Left lobe of liver (tissue), 2 donors: ENCODE results near the gene GPATCH8. TPM values are rescaled to one million over a fixed set of nuclear protein-coding genes. Genes with fewer than 3 reads are reported as not detected.
A peak's percentile ranks its signal among the peaks of the same experiment; 100 is the strongest.
"Not testable (repeated sequence)": the region's sequence is repeated elsewhere in the genome, so short reads cannot be mapped to it uniquely, and the experiment has no call there.

Experiments used
- ATAC-seq: fragments of 200-7000 bp; cut with Tn5 transposase; one replicate; pipeline ENCODE4 v1.9.1; 2020; ENCODE audit warnings: mild to moderate bottlenecking, moderate library complexity
- DNase-seq: peaks from one replicate; pipeline ENCODE4 v3.0.0-alpha.2; 2020; ENCODE audit warnings: low spot score
- total RNA-seq: library from RNA; stranded (reverse); gene quantifications from one replicate; pipeline ENCODE4 v1.2.1, GENCODE V29; 2021
- donor health status: DM: no; HTN: no; CAD: no; lungs with moderate emphysema.
- donor health status: DM: no; HTN: yes; CAD: no.

GPATCH8 gene
- total RNA-seq, 1 donor from 2014 or later = 11.0 TPM

DNA sequence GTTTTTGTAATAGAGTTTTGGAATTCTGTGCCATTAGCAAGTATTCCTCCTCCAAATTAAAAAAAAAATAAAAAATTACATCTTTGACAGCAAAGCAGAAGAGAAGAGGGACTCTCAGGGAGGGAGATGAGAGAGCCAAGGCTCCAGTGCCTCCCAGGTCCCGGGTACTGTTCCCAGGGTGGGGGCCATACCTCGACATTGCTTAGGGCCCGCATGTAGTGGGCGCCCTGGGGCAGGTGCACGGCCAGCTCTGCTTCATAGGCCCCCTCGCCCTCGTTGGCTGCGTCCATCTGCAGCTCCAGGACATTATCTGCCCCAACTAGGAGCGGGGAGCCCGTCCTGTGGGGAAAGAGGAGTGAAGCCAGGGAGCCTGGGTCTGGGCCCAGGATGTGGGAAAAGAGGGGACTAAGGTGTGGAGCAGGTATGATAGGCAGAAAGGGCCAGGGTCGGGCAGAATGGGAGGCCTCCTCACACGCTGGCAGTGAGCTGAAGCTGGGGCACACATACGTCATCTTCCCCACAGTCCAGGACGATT, 125.0 kb downstream of the GPATCH8 start:
- DNase-seq (no peak), ATAC-seq (no peak)

DNA sequence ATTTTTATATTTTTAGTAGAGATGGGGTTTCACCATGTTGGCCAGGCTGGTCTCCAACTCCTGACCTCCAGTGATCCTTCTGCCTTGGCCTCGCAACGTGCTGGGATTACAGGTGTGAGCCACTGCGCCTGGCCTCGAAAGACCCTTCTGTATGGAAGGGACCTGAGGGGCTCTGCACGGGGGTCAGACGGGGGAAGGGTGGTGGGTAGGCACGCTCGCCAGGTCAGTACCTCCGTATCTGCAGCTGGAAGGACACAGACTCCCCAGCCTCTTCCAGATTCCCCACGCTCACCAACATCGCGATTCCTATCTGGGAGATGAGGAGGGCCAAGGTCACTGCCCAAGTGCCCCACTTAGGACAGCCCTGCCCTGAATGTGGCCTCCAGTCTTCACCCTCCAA, 126.4 kb downstream of the GPATCH8 start:
- ATAC-seq (no peak), DNase-seq (no peak)

DNA sequence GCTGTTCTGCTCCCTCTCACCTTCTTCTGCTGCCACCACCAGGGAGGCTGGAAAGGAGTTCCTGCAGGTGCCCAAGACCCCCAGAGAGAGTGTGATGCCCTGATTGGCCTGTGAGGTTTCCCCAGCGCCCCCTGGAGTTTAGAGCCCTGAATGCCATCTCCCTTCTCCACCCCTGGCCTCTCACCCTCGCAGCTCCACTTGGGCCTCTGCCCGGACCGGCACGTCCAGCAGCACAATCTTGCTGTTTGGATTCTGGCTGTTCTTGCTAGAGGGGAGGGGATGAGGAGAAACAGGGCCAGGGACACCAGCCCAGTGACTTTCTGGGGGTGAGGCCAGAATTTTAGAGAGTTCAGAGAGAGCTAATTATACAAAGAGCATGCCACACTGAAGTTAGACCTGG, 127.1 kb downstream of the GPATCH8 start:
- ATAC-seq = peak; percentile 60
- no peak for DNase-seq

- ATAC-seq = peak; percentile 15
- DNase-seq = no peak
Observed at GRCh38 chr17:44375196-44376017, 127.8 kb downstream of the GPATCH8 start.

- ATAC-seq (peak; percentile 21), DNase-seq (no peak)
Observed at GRCh38 chr17:44374306-44375195, 128.7 kb downstream of the GPATCH8 start.

- ATAC-seq (no peak), DNase-seq (no peak)
Observed at GRCh38 chr17:44372036-44372435, 131.2 kb downstream of the GPATCH8 start.

- DNase-seq = not testable (repeated sequence)
Observed at GRCh38 chr17:44369414-44370023, 133.7 kb downstream of the GPATCH8 start.

GRCh38 chr17:44368391-44369243, 134.6 kb downstream of the GPATCH8 start:
- not testable (repeated sequence) for ATAC-seq, DNase-seq

More at GRCh38 chr17:44369414-44370023, 133.7 kb downstream of the GPATCH8 start:
- ATAC-seq = not testable (repeated sequence)

DNA sequence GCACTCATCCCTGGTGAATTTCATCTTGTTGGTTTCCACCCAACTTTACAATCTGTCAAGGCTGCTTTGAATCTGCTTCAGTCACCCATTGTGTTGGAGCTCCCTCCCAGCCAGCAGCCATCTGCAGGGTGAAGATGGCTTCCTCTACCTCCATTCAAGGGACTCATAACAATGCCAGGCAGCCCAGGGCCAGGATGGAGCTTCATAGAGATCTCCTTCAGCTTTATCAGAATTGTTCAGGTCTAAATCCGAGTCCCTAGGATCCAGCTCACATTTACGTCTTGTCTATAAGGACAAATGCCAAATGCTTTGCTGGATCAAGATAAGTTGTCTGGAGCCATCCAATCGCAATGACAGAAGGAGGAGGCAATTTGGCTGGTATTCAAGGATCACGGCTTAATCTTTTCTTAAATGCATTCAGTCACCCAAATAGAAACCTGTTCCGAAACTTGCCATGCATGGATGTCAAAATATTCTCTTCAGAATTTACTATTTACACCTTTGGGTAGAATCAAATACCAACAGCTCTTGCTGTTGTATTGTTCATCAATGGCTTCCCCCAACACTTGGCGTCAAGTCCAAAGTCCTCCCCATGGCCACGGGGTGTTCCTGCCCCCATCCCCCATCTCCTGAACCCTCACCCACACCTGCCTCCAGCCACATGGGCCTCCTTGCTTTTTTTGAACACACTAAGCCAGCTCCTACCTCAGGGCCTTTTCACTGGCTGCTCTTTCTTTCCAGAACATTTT, 135.8 kb downstream of the GPATCH8 start:
- DNase-seq (no peak), ATAC-seq (no peak)

DNA sequence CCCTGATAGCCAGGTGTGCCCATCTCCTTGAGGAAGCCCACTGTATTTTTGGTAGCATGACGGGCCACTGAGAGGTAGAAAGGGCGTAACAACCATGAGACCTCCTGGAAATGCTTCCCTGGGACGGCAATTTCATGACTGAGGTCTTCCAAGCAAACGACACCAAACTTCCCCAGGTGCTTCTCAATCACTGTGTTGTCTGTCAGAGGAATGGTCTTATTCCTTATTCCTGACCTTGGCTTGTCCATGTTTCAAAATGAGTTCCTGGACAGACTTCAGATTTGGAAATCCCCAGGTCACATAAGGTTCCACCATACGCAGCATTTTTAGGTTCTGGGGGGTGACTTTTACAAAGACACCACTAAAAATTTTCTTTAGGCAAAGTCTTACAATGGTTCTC, 138.2 kb downstream of the GPATCH8 start:
- not testable (repeated sequence) for ATAC-seq, DNase-seq

- peak; percentile 96 for ATAC-seq
- DNase-seq = no peak
Observed at GRCh38 chr17:44363613-44364159, 139.5 kb downstream of the GPATCH8 start, which contains the start of gene FAM171A2. TSS of gene FAM171A2 (minus strand) at chr17:44363853. CDS start at chr17:44363714, 139 bp downstream.

- ATAC-seq (peak; percentile 42), DNase-seq (no peak)
Observed at GRCh38 chr17:44362949-44363612, 140.1 kb downstream of the GPATCH8 start.

- DNase-seq (no peak), ATAC-seq (no peak)
Observed at GRCh38 chr17:44362459-44362948, 140.7 kb downstream of the GPATCH8 start.

GRCh38 chr17:44361292-44362260, 141.6 kb downstream of the GPATCH8 start:
- no peak for ATAC-seq

DNA sequence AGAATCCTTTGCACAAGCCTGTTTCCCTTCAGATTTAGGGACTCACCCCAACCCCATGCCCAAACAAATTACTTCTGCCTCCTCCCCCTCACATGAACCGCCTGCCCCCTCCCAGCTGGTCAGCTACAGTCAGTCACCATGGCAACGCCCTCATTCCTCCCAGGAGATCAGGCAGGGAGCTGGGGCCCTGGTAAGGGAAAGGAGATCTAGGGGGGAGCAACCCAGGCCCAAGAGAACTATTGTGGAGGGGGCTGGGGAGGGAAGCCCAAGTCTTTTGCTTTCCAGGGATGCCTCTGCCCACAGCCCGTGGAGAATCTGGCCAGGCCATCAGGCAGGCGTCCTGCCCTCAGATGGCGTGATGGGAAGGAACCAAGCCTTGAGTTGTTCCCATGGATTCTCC, 142.4 kb downstream of the GPATCH8 start:
- DNase-seq = no peak
- ATAC-seq = no peak

More at GRCh38 chr17:44361292-44362260, 141.6 kb downstream of the GPATCH8 start:
- no peak for DNase-seq

GRCh38 chr17:44360144-44360533, 143.1 kb downstream of the GPATCH8 start:
- ATAC-seq (no peak), DNase-seq (no peak)
